K562 (cell line): ENCODE results near the gene KCNG3. TPM values are rescaled to one million over a fixed set of nuclear protein-coding genes. Genes with fewer than 3 reads are reported as not detected.

ENCODE experiments used
- ATAC-seq: fragments of 200-7000 bp; cut with Tn5 transposase; 3 replicates; pipeline ENCODE4 v1.9.1; 2020; ENCODE audit warnings: moderate library complexity
- BruUV-seq: library from RNA; stranded (reverse); fragments of 400-500 nt; replicated peaks from 2 replicates; lab custom pipeline; 2021; lab: Mats Ljungman, UMichigan
- CTCF ChIA-PET: fragments of 300-600 bp; formaldehyde crosslinking; extraction: SDS; loops from one replicate; lab custom pipeline; 2021; ENCODE audit warnings: low intra/inter-chr PET ratio; lab: Yijun Ruan, JAX
- POLR2A ChIA-PET: fragments of 300-600, 350-650 bp; sonication (Branson Sonifier 250); formaldehyde crosslinking; extraction: SDS; loops from one replicate; lab custom pipeline; 2021; ENCODE audit warnings: antibody characterized with exemption, inconsistent platforms; lab: Yijun Ruan, JAX
- DNase-seq, 4 experiments: peaks; one replicate each; pipeline versions ENCODE4 v3.0.0 to v3.0.0-alpha.2; 2011 to 2018; ENCODE audit warnings: low spot score in 3 of 4, mixed read lengths in 3 of 4; ENCODE audit errors: extremely low read depth in 1 of 4
- FAIRE-seq: peaks from 2 replicates; lab custom pipeline; 2011; peaks lifted over from hg19 to GRCh38; lab: Jason Lieb, UNC
- H2AFZ ChIP-seq: 2 replicates; pipeline ENCODE4 v1.6.0; 2011; ENCODE audit warnings: low read depth, low read length, control low read depth, inconsistent platforms
- H3K27ac ChIP-seq: fragments of 200-600 bp; 3 replicates; pipeline ENCODE4 v1.8.0; 2011; ENCODE audit warnings: low read depth, mild to moderate bottlenecking, control low read depth, inconsistent platforms, low read length, moderate library complexity, mixed read lengths; ENCODE audit errors: extremely low read depth
- H3K27me3 ChIP-seq, 2 experiments: fragments of 300-600 bp in 1 of 2; 2 replicates in 1 of 2; 3 replicates in 1 of 2; pipeline versions ENCODE4 v1.6.0 to v1.8.0; 2011; ENCODE audit warnings: inconsistent platforms in 2 of 2, low read length in 2 of 2, mild to moderate bottlenecking in 1 of 2, mixed read lengths in 1 of 2, moderate library complexity in 1 of 2; ENCODE audit not compliant: control insufficient read depth in 2 of 2, insufficient read depth in 2 of 2
- H3K36me3 ChIP-seq: fragments of 300-600 bp; 3 replicates; pipeline ENCODE4 v1.8.0; 2011; ENCODE audit warnings: mild to moderate bottlenecking, low read length, inconsistent platforms; ENCODE audit not compliant: control insufficient read depth, insufficient read depth
- H3K4me1 ChIP-seq, 2 experiments: fragments of 200-600 bp in 1 of 2; replicated peaks in 1 of 2; 2 replicates in 1 of 2; 3 replicates in 1 of 2; pipeline versions ENCODE4 v1.5.1 to v1.8.0; 2011; ENCODE audit warnings: inconsistent platforms in 2 of 2, low read length in 2 of 2, mild to moderate bottlenecking in 1 of 2, mixed read lengths in 1 of 2, moderate library complexity in 1 of 2; ENCODE audit not compliant: control insufficient read depth in 2 of 2, insufficient read depth in 2 of 2
- H3K4me2 ChIP-seq: 2 replicates; pipeline ENCODE4 v1.6.1; 2011; ENCODE audit warnings: low read length, control low read depth, inconsistent platforms, mixed read lengths; ENCODE audit not compliant: insufficient read depth
- H3K4me3 ChIP-seq: fragments of 200-600 bp; sonication (generic), shearing (Covaris generic); 2 replicates; pipeline ENCODE4 v1.5.1; 2016; ENCODE audit warnings: control low read depth, inconsistent platforms
- H3K79me2 ChIP-seq: fragments of 200-600 bp; 3 replicates; pipeline ENCODE4 v1.8.0; 2011; ENCODE audit warnings: low read length, inconsistent platforms; ENCODE audit not compliant: control insufficient read depth, insufficient read depth
- H3K9ac ChIP-seq, 2 experiments: 2 replicates each; pipeline versions ENCODE4 v1.6.0 to v1.6.1; 2011; ENCODE audit warnings: low read depth in 2 of 2, low read length in 2 of 2, control low read depth in 1 of 2, inconsistent platforms in 1 of 2, mild to moderate bottlenecking in 1 of 2, mixed read lengths in 1 of 2; ENCODE audit not compliant: insufficient read depth in 1 of 2
- H3K9me1 ChIP-seq: one replicate; pipeline ENCODE4 v1.6.0; 2011; ENCODE audit warnings: inconsistent platforms, mild to moderate bottlenecking, low read length, moderate library complexity; ENCODE audit not compliant: control insufficient read depth, insufficient read depth
- H3K9me3 ChIP-seq: replicated peaks from 2 replicates; pipeline ENCODE4 v1.5.1; 2011; ENCODE audit warnings: low read depth, low read length, inconsistent platforms; ENCODE audit not compliant: control insufficient read depth, insufficient read depth
- H4K20me1 ChIP-seq: replicated peaks from 2 replicates; pipeline ENCODE4 v1.6.1; 2011; ENCODE audit warnings: low read length, inconsistent platforms, mixed read lengths; ENCODE audit not compliant: control insufficient read depth, insufficient read depth
- CBX5 ChIP-seq: IDR thresholded peaks from 2 replicates; pipeline ENCODE4 v1.6.1; 2014; ENCODE audit warnings: low read depth, borderline replicate concordance
- DNMT1 ChIP-seq: fragments of 450-650 bp; IDR thresholded peaks from 2 replicates; pipeline ENCODE4 v1.6.1; 2016; ENCODE audit warnings: antibody characterized with exemption, mild to moderate bottlenecking
- ESRRA ChIP-seq: fragments of 450-650 bp; IDR thresholded peaks from 2 replicates; pipeline ENCODE4 v1.6.1; 2014; ENCODE audit warnings: low read depth, mild to moderate bottlenecking, moderate library complexity, borderline replicate concordance
- FOXA1 ChIP-seq: fragments of 450-650 bp; IDR thresholded peaks from 2 replicates; pipeline ENCODE4 v1.6.1; 2016; ENCODE audit warnings: mild to moderate bottlenecking, borderline replicate concordance
- GTF2E2 ChIP-seq: fragments of 200-800 bp; sonication (Bioruptor generic); IDR thresholded peaks from 2 replicates; pipeline ENCODE4 v1.6.1; 2016; ENCODE audit warnings: missing genetic modification characterization, missing compliant biosample characterization
- HDAC8 ChIP-seq: fragments of 450-650 bp; IDR thresholded peaks from 2 replicates; pipeline ENCODE4 v1.6.1; 2016; ENCODE audit warnings: mild to moderate bottlenecking, missing genetic modification characterization, moderate library complexity, missing compliant biosample characterization
- KLF13 ChIP-seq: fragments of 450-650 bp; IDR thresholded peaks from 2 replicates; pipeline ENCODE4 v1.6.1; 2016; ENCODE audit warnings: missing genetic modification characterization, low read depth, mild to moderate bottlenecking, missing compliant biosample characterization, moderate library complexity, borderline replicate concordance
- NELFE ChIP-seq: IDR thresholded peaks from 2 replicates; pipeline ENCODE4 v1.6.1; 2011; ENCODE audit warnings: mild to moderate bottlenecking; ENCODE audit not compliant: insufficient read depth, insufficient read length
- SMAD2 ChIP-seq: fragments of 150-350 bp; IDR thresholded peaks from 2 replicates; pipeline ENCODE4 v1.6.1; 2014; ENCODE audit warnings: low read depth, mild to moderate bottlenecking, low read length
- STAT5A ChIP-seq: IDR thresholded peaks from 2 replicates; pipeline ENCODE4 v1.6.1; 2012; ENCODE audit warnings: low read length, inconsistent platforms, borderline replicate concordance
- TARDBP ChIP-seq: fragments of 450-650 bp; IDR thresholded peaks from 2 replicates; pipeline ENCODE4 v1.6.1; 2016
- XRCC4 ChIP-seq: IDR thresholded peaks from one replicate; pipeline ENCODE4 v1.6.1; 2011; ENCODE audit not compliant: insufficient read depth, insufficient read length; ENCODE audit errors: extremely low read depth
- ZNF232 ChIP-seq: sonication (generic); formaldehyde crosslinking; IDR thresholded peaks from 2 replicates; pipeline ENCODE4 v1.8.0; 2022; ENCODE audit warnings: mild to moderate bottlenecking, missing genetic modification reagents
- ZNF239 ChIP-seq: fragments of 250-450 bp; sonication (Bioruptor Pico); IDR thresholded peaks from 2 replicates; pipeline ENCODE4 v1.4.0; 2020; ENCODE audit warnings: mild to moderate bottlenecking
- WGBS: fragments of 100-300 bp; shearing (Covaris generic); methylation state at CpG from one replicate; pipeline ENCODE4 v1.1.6; 2016; ENCODE audit warnings: low coverage, mixed read lengths; ENCODE audit not compliant: insufficient coverage; ENCODE audit errors: missing lambda C conversion rate; 5-methylcytosine and 5-hydroxymethylcytosine counted together
- in situ Hi-C: fragments of 300-500 bp; cut with MboI; formaldehyde crosslinking; loops from 4 replicates; pipeline ENCODE4 v1.15.0; 2018; ENCODE audit warnings: inconsistent platforms, mixed read lengths
- intact Hi-C: fragments of 100-400 bp; cut with micrococcal nuclease; formaldehyde crosslinking; loops from 2 replicates; pipeline ENCODE4 v1.14.2; 2022
- polyA plus RNA-seq, 8 experiments: library from polyadenylated mRNA; depleted of rRNA in 4 of 8; stranded (reverse) in 5 of 8; unstranded in 3 of 8; fragments of >200 nt; fragmentation: Nextera tagmentation in 2 of 8; fragmentation: Illumina TruSeq in 1 of 8; extraction: Ambion mirVana in 2 of 8; extraction: Trizol in 1 of 8; gene quantifications; 2 replicates each; pipeline versions ENCODE4 v1.2.1 to v1.2.3, GENCODE V29; 2011 to 2014; ENCODE audit warnings: inconsistent platforms in 1 of 8, missing spikeins in 1 of 8
- total RNA-seq, 7 experiments: library from RNA; depleted of rRNA in 6 of 7; stranded (reverse); fragments of >200 nt in 6 of 7; fragmentation: Illumina TruSeq in 2 of 7; extraction: Trizol in 2 of 7; gene quantifications; 2 replicates each; pipeline versions ENCODE4 v1.2.1 to v1.2.3, GENCODE V29; 2011 to 2021; ENCODE audit warnings: low replicate concordance in 1 of 7
- TF ChIP-seq, protein P1 (sequence below): sonication (generic); formaldehyde crosslinking; IDR thresholded peaks from 2 replicates; pipeline ENCODE4 v1.8.0; 2022; ENCODE audit warnings: mild to moderate bottlenecking, low read depth, missing genetic modification reagents
- TF ChIP-seq, protein P2 (sequence below): fragments of 450-650 bp; IDR thresholded peaks from 2 replicates; pipeline ENCODE4 v1.6.1; 2016; ENCODE audit warnings: low read depth, mild to moderate bottlenecking, moderate library complexity
- TF ChIP-seq, protein P3 (sequence below): fragments of 250-450 bp; sonication (Bioruptor Pico); IDR thresholded peaks from 2 replicates; pipeline ENCODE4 v1.5.0; 2021; ENCODE audit warnings: mild to moderate bottlenecking, moderate library complexity

The KCNG3 gene
- total and polyA plus RNA-seq, 9 of the 15 experiments (the other 6 are each of a cell fraction or from before 2014, with no cell fraction given): not detected

DNA sequence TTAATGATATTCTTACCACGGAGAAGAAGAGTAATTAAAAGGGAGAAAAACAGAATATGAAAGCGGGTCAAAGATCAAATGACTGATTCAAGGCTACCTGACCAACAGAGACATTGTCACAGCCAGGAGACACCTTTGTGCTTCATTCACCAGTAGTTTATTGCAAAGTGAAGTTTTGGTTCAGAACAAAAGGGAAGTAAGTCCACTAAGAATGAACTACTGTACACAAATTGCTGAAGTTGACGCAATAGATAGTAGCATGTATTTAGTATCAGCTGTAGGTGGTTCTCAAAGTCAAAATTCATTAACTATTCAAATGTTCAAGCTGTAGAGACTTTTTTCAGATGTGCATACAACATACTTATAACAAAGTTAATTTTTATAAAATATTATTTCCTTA, 68.1 kb downstream of the KCNG3 start:
- Histone ChIP-seq H3K4me3 (no peak overlapping the region), H2AFZ (no peak overlapping the region), H3K9ac (no peak overlapping the region), H3K27ac (no peak overlapping the region), H3K36me3 (no peaks in the 10 kb centered on the region), H3K9me3 (no peaks in the 10 kb centered on the region), H3K4me2 (no peak overlapping the region), H3K79me2 (no peaks in the 10 kb centered on the region), H4K20me1 (no peaks in the 10 kb centered on the region), H3K27me3 (peaks cover 9 to 24% of the 10 kb centered on the region in 2 experiments; a peak in 4 of 5 replicates), H3K9me1 (no peaks in the 10 kb centered on the region), H3K4me1 (peaks cover 0 to 3% of the 10 kb centered on the region in 2 experiments; a peak in 2 of 5 replicates)
- in situ Hi-C loops: no loop called here
- ATAC-seq (no peak), DNase-seq (no peak), FAIRE-seq (no peak)
- WGBS: 4% methylated on average over 3 of the region's 3 CpGs
- TF ChIP-seq GTF2E2 (tag) (no peak), ZNF239 (CRISPR knock-in tag) (no peak), XRCC4 (no peak), DNMT1 (no peak), NELFE (no peak), STAT5A (no peak), FOXA1 (no peak), ESRRA (no peak), KLF13 (tag) (no peak), SMAD2 (no peak), CBX5 (no peak), ZNF232 (CRISPR knock-in tag) (no peak), HDAC8 (no peak), TARDBP (no peak)
- TF ChIP-seq, protein P1, sequence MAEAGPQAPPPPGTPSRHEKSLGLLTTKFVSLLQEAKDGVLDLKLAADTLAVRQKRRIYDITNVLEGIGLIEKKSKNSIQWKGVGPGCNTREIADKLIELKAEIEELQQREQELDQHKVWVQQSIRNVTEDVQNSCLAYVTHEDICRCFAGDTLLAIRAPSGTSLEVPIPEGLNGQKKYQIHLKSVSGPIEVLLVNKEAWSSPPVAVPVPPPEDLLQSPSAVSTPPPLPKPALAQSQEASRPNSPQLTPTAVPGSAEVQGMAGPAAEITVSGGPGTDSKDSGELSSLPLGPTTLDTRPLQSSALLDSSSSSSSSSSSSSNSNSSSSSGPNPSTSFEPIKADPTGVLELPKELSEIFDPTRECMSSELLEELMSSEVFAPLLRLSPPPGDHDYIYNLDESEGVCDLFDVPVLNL (CRISPR knock-in tag): no peak
- TF ChIP-seq, protein P2, sequence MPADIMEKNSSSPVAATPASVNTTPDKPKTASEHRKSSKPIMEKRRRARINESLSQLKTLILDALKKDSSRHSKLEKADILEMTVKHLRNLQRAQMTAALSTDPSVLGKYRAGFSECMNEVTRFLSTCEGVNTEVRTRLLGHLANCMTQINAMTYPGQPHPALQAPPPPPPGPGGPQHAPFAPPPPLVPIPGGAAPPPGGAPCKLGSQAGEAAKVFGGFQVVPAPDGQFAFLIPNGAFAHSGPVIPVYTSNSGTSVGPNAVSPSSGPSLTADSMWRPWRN: no peak
- TF ChIP-seq, protein P3, sequence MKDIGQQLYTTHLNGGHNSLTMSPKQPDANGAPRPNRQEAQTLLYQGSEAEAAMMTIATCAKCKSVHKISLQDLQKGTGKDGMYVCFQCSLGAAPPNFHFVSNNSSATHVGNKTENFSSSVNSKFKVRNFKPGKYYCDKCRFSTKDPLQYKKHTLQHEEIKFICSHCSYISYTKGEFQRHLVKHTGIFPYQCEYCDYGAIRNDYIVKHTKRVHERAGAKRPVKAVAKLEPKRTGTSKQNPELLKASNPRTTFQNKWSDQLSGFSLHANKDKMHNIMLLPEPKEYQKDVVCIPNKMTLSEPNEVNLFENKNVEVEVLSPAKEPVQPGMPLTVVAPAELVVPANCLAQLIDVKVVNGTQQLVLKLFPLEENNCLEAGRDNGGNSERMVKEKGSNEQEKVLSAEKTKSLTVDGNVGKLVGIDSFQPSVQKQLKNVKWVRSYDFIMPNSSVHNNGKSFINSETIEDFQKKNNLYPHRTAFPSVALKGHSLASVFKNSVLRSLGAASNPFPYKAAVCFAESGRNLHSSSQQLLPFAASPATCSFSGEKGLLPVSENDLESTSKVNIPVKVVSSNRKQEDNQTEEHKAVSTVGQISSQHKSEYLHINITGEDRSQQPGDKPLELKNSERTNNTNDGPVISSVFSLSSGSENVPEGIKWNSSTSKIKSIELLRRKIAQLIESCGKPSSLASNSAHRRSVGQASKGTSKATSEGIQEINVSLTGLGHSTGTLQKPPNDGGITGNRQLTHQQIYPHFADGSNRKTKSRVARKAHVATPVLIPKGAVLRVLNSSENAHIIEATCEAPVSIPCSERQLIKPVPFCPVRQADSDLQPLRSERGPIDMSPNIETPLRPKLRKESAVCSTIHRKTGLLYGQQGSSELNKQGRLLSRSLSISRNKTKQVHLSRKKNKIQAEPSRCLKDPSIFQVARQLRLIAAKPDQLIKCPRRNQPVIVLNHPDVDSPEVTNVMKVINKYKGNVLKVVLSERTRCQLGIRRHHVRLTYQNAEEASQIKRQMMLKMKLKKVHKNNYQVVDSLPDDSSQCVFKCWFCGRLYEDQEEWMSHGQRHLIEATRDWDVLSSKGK (CRISPR knock-in tag): no peak
- BruUV-seq: no TSS peak
- ChIA-PET POLR2A (no interaction called here), CTCF (no interaction called here)
- intact Hi-C loops: no loop called here
